NCI-H1048 (cell line): ENCODE measurements around the gene SLC43A2.

Experiments used
- DNase-seq: peaks from one replicate; lab custom pipeline; 2025; lab: John Stamatoyannopoulos, UW

The SLC43A2 gene

GRCh38 chr17:1623057-1623630 is 5.5 kb downstream of the SLC43A2 start:
- no peak for DNase-seq

- DNase-seq: no peak
These were observed 7.2 kb downstream of the SLC43A2 start for GRCh38 chr17:1621273-1621954.

- DNase-seq: no peak
These were observed 8.1 kb downstream of the SLC43A2 start for GRCh38 chr17:1620486-1620885.

GRCh38 chr17:1617620-1618174 is 10.9 kb downstream of the SLC43A2 start:
- DNase-seq: no peak

GRCh38 chr17:1616101-1616500 is 12.5 kb downstream of the SLC43A2 start:
- DNase-seq: no peak

- no peak for DNase-seq
These were observed 16.2 kb downstream of the SLC43A2 start for GRCh38 chr17:1612400-1612799.

- DNase-seq: no peak
These were observed 16.9 kb downstream of the SLC43A2 start for GRCh38 chr17:1611715-1612114.

GRCh38 chr17:1608676-1609075 is 20.0 kb downstream of the SLC43A2 start:
- no peak for DNase-seq

- DNase-seq: no peak
These were observed 20.7 kb downstream of the SLC43A2 start for GRCh38 chr17:1607971-1608320.

- DNase-seq: no peak
These were observed 22.2 kb downstream of the SLC43A2 start for GRCh38 chr17:1606352-1606985.

GRCh38 chr17:1605681-1606351 is 22.8 kb downstream of the SLC43A2 start:
- no peak for DNase-seq

- no peak for DNase-seq
These were observed 23.7 kb downstream of the SLC43A2 start for GRCh38 chr17:1604831-1605528.

GRCh38 chr17:1601571-1601970 is 27.1 kb downstream of the SLC43A2 start:
- DNase-seq: no peak

GRCh38 chr17:1598399-1599095 is 30.1 kb downstream of the SLC43A2 start:
- no peak for DNase-seq

- DNase-seq: no peak
These were observed 30.7 kb downstream of the SLC43A2 start for GRCh38 chr17:1597861-1598342.

GRCh38 chr17:1593630-1593931 is 35.1 kb downstream of the SLC43A2 start:
- DNase-seq: no peak

GRCh38 chr17:1592751-1593629 is 35.6 kb downstream of the SLC43A2 start:
- DNase-seq: no peak

GRCh38 chr17:1591474-1592090 is 37.1 kb downstream of the SLC43A2 start:
- no peak for DNase-seq

- DNase-seq: no peak
These were observed 37.7 kb downstream of the SLC43A2 start for GRCh38 chr17:1590747-1591473.
